GM21528 (cell line): ENCODE results near the gene SH3BGRL2.
"Not testable (repeated sequence)": the region's sequence is repeated elsewhere in the genome, so short reads cannot be mapped to it uniquely, and the experiment has no call there.

Experiments used
- ATAC-seq: cut with Tn5 transposase; IDR thresholded peaks from one replicate; pipeline ENCODE4 v1.9.1; 2021; ENCODE audit warnings: mild to moderate bottlenecking, moderate library complexity; ENCODE audit not compliant: unreplicated experiment, low FRiP score

Gene SH3BGRL2

DNA sequence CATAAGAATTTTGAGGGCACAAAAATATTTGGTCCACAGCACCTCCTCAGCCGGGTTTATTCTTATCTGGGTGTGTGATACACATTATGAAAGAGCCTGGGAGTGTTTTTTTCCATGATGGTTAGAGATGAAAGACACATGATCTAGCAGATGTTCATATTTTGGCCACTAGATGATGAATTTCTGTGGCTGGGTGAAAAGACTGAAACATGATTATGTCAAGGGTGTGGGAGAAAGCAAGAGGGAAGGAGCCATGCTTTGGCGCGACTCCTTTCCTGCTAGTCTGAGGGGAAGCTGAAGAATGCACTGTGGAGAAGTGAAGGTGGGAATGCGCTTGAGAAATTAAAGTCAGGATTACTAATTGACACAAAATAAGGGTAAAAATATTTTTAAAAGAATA, 102.3 kb downstream of the SH3BGRL2 start:
- no peak for ATAC-seq

DNA sequence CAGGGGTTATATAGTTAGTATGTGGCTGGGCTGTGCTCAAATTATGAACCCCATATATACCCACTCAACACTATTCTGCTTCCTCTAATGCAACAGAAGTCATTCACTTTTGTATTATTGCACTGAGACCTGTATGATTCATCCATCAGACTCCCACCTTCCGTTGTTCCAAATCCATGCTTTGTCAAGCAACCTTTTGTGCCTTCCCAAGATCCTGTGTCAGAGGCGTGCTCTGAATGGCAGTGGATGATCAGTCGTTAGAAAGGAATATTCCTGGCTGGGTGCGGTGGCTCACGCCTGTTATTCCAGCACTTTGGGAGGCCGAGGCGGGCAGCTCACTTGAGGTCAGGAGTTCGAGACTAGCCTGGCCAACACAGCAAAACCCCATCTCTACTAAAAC, 103.2 kb downstream of the SH3BGRL2 start:
- ATAC-seq: no peak

DNA sequence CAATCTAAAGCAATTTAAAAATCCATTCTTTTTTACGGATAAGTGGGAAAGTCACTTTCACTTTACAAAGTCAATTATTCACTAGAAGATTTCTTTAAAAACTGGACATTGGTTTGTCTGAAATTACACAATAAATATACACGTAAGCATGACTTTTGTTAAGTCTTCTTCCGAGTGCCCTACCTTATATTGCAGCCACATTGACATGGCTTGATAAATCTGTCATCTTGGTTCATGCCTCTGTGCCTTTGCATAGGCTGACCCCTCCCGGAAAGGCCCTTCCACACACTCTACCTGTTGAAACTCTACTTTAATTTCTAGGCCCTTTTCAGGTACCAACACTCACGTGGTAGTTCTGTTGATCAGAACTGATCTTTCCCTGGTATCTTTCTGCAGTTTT, 104.1 kb downstream of the SH3BGRL2 start:
- ATAC-seq: no peak

- no peak for ATAC-seq
Observed at GRCh38 chr6:79737172-79737571, 106.0 kb downstream of the SH3BGRL2 start.

GRCh38 chr6:79742030-79742429, 110.9 kb downstream of the SH3BGRL2 start:
- no peak for ATAC-seq

DNA sequence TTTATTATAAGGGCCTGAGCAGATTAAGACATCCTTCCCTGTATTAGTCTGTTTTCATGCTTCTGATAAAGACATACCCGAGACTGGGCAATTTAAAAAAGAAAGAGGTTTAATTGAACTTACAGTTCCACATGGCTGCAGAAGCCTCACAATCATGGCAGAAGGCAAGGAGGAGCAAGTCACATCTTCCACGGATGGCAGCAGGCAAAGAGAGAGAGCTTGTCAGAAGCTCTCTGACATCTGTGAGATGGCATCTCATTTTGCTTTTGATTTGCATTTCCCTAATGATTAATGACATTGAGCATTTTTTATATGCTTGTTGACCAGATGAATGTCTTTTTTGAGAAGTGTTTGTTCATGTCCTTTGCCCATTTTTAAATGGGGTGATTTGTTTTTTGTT, 114.2 kb downstream of the SH3BGRL2 start:
- ATAC-seq: not testable (repeated sequence)

GRCh38 chr6:79746325-79746724, 115.2 kb downstream of the SH3BGRL2 start:
- ATAC-seq: not testable (repeated sequence)

DNA sequence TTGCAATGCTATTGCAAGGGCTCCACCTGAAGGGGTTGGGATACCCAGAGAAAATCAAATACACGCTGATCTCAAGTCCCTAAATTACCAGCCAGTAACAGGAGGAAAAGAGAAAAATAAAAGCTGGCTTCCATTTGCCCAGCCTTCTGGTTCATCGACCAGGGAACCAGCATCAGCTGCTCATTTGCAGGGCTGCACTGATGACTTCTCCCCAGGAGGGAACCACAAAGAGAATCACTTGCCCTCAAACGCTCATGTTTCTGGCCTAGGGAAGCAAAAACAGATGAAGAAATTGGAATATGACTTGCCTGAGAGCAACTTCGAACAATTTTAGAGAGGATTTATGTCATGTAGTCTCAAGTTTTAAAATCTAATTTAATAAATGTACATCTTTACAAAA, 119.7 kb downstream of the SH3BGRL2 start:
- no peak for ATAC-seq
